Tibial artery (tissue), 4 donors: ENCODE measurements around the gene DNMT3A.

ENCODE experiments used
- DNase-seq, 2 donors: peaks; one replicate each; pipeline ENCODE4 v3.0.0-alpha.2; 2019
- H3K27ac ChIP-seq, 2 donors: fragments of 200-600 bp; sonication (generic) in 1 of 2; 1 replicate in 1 of 2; 2 replicates in 1 of 2; pipeline ENCODE4 v1.5.1; 2018 to 2019; ENCODE audit warnings: mild to moderate bottlenecking in 1 of 2
- H3K27me3 ChIP-seq, 2 donors: fragments of 200-600 bp; sonication (generic) in 1 of 2; one replicate each; pipeline versions ENCODE4 v1.5.1 to v1.6.0; 2016 to 2019
- H3K36me3 ChIP-seq, 3 donors: fragments of 200-600 bp; sonication (generic) in 2 of 3; one replicate each; pipeline ENCODE4 v1.5.1; 2016 to 2019; ENCODE audit warnings: mild to moderate bottlenecking in 2 of 3
- H3K4me1 ChIP-seq, 4 donors: fragments of 200-600 bp; sonication (generic) in 2 of 4; 1 replicate in 3 of 4; 2 replicates in 1 of 4; pipeline ENCODE4 v1.5.1; 2016 to 2019
- H3K4me3 ChIP-seq, 2 donors: fragments of 200-600 bp; sonication (generic) in 1 of 2; 1 replicate in 1 of 2; 2 replicates in 1 of 2; pipeline ENCODE4 v1.5.1; 2018 to 2019; ENCODE audit warnings: mild to moderate bottlenecking in 2 of 2
- H3K9me3 ChIP-seq, 3 donors: fragments of 200-600 bp; sonication (generic) in 1 of 3; one replicate each; pipeline ENCODE4 v1.5.1; 2016 to 2019
- CTCF ChIP-seq, 2 experiments: fragments of 200-600 bp in 1 of 2; fragments of 450-650 bp in 1 of 2; IDR thresholded peaks; one replicate each; pipeline ENCODE4 v1.5.1; 2017 to 2019; ENCODE audit warnings: antibody characterized with exemption in 2 of 2, mild to moderate bottlenecking in 1 of 2, moderate library complexity in 1 of 2
- intact Hi-C: fragments of 100-400 bp; cut with DNase I; formaldehyde crosslinking; loops from one replicate; pipeline ENCODE4 v1.15.0; 2023; ENCODE audit warnings: low total_unique reads

DNMT3A gene

GRCh38 chr2:25354116-25354515 is 12.4 kb upstream of the DNMT3A start:
- no peak for TF ChIP-seq CTCF (IDR thresholded peaks at IDR 0.05)
- H3K27me3 ChIP-seq: peaks cover 0 to 14% of the 10 kb centered on the region in 2 donors
- no peak for DNase-seq

DNA sequence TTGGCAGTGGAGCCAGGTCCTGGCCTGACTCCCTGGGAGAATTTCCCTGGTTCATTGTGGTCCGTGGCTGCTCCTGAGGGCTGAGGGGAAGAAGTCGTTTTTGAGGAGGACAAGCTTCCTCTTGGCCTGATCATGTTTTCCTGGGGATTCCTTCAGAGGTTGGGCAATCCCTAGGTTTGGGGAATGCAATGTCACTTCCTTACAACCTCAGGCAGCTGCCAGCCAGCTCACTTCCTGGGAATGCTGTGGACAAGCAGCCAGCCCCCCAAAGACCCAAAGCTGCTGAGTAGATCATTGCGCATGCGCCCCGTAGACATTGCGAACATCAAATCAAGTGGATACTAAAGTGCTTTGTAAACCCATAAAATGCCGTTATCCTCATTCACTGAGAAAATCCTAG is 7.7 kb upstream of the DNMT3A start:
- no peak for DNase-seq
- TF ChIP-seq CTCF (IDR thresholded peaks at IDR 0.05): no peak
- no peaks in the 10 kb centered on the region for H3K36me3 ChIP-seq
- no peak overlapping the region for H3K4me3 ChIP-seq
- no peak overlapping the region for H3K27ac ChIP-seq
- H3K27me3 ChIP-seq: no peaks in the 10 kb centered on the region
- H3K4me1 ChIP-seq: no peaks in the 10 kb centered on the region
- H3K9me3 ChIP-seq: no peaks in the 10 kb centered on the region
- intact Hi-C loops: no loop called here

More at GRCh38 chr2:25354116-25354515, 12.4 kb upstream of the DNMT3A start:
- no peaks in the 10 kb centered on the region for H3K4me1 ChIP-seq
- H3K36me3 ChIP-seq: no peaks in the 10 kb centered on the region
- intact Hi-C loops: no loop called here
- H3K4me3 ChIP-seq: no peak overlapping the region
- H3K9me3 ChIP-seq: no peaks in the 10 kb centered on the region
- H3K27ac ChIP-seq: no peak overlapping the region

DNA sequence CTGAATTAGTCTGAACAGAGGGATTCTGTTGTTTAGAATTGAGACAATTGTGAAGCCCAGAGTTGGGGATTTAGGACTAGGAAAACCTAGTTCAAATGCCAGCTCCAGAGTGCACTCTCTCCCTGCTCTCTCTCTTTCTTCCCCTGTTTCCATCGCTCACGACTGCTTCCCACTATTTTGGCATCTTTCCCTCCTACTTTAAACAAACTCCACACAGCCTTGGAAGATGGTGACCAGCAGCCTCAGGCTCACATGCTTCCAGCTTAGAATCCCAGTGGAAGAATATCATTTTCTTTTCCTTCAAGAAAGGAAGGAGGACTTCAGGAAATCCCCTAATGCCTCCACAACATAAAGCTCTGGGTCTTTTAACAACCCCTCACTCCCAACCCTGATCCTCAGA is 6.1 kb upstream of the DNMT3A start:
- Histone ChIP-seq H3K4me3 (no peak overlapping the region), H3K4me1 (peaks cover 0 to under 1% (median 0%) of the 10 kb centered on the region in 4 donors), H3K27me3 (no peaks in the 10 kb centered on the region), H3K27ac (no peak overlapping the region), H3K9me3 (no peaks in the 10 kb centered on the region), H3K36me3 (no peaks in the 10 kb centered on the region)
- DNase-seq: no peak
- no peak for TF ChIP-seq CTCF (IDR thresholded peaks at IDR 0.05)
- intact Hi-C loops: no loop called here

GRCh38 chr2:25347205-25347815 is 5.6 kb upstream of the DNMT3A start:
- Histone ChIP-seq H3K9me3 (no peaks in the 10 kb centered on the region), H3K4me1 (peaks cover 0 to 6% (median 0%) of the 10 kb centered on the region in 4 donors), H3K36me3 (no peaks in the 10 kb centered on the region), H3K27ac (no peak overlapping the region), H3K27me3 (no peaks in the 10 kb centered on the region), H3K4me3 (no peak overlapping the region)
- DNase-seq: no peak
- intact Hi-C loops: no loop called here
- no peak for TF ChIP-seq CTCF (IDR thresholded peaks at IDR 0.05)

GRCh38 chr2:25343187-25343825 is 1.6 kb upstream of the DNMT3A start:
- Histone ChIP-seq H3K4me1 (peaks cover 0 to 29% (median 20%) of the 10 kb centered on the region in 4 donors), H3K27ac (no peak overlapping the region), H3K4me3 (no peak overlapping the region), H3K36me3 (no peaks in the 10 kb centered on the region), H3K27me3 (no peaks in the 10 kb centered on the region), H3K9me3 (no peaks in the 10 kb centered on the region)
- intact Hi-C loops: loop anchor here (5.0 kb wide), 1 partner anchor 34 kb away; no protein-coding TSS in a partner anchor
- no peak for TF ChIP-seq CTCF (IDR thresholded peaks at IDR 0.05)
- DNase-seq: peak in 1 of 2 donors; percentile 62
